Measurements from ENCODE around the gene WNT3A. TPM values are rescaled to one million over a fixed set of nuclear protein-coding genes. Genes with fewer than 3 reads are reported as not detected.
A peak's percentile ranks its signal among the peaks of the same experiment; 100 is the strongest.

WNT3A gene
- total RNA-seq, 1 experiment from 2014 or later = not detected

GRCh38 chr1:228037401-228038386 is 30.9 kb downstream of the WNT3A start:
- Histone ChIP-seq H3K4me1 (ENCODE audit: insufficient read depth, low read length, poor library complexity, severe bottlenecking) (peaks cover 4% of the 10 kb centered on the region), H3K27ac (ENCODE audit: low read depth, low read length, poor library complexity, severe bottlenecking) (no peak overlapping the region), H3K9me3 (ENCODE audit: low read depth, low read length, poor library complexity, severe bottlenecking) (no peaks in the 10 kb centered on the region), H3K27me3 (replicated peaks; ENCODE audit: insufficient read depth, low read depth, low read length, poor library complexity) (peaks cover 40% of the 10 kb centered on the region), H3K36me3 (ENCODE audit: insufficient read depth, low read length, poor library complexity, severe bottlenecking) (no peaks in the 10 kb centered on the region), H3K4me3 (ENCODE audit: low read depth, low read length, poor library complexity, severe bottlenecking) (peak overlapping the region; percentile 17)
- ChIA-PET POLR2A (ENCODE audit: low non-redundant PET) (no interaction called here), CTCF (no interaction called here)
- intact Hi-C loops (cut with micrococcal nuclease; ENCODE audit: unreplicated experiment) = no loop called here
- BruUV-seq (replicated peaks) = no TSS peak
- TF ChIP-seq EZH2 (IDR thresholded peaks at IDR 0.05; ENCODE audit: borderline replicate concordance, low read depth, low read length, poor library complexity, severe bottlenecking) (no peak), CTCF (conservative IDR thresholded peaks at IDR 0.05; ENCODE audit: low read depth, low read length) (no peak)
- peak; percentile 45 for DNase-seq (ENCODE audit: low spot score)

GRCh38 chr1:228038387-228039005 is 31.7 kb downstream of the WNT3A start:
- Histone ChIP-seq H3K36me3 (ENCODE audit: insufficient read depth, low read length, poor library complexity, severe bottlenecking) (no peaks in the 10 kb centered on the region), H3K27me3 (replicated peaks; ENCODE audit: insufficient read depth, low read depth, low read length, poor library complexity) (peaks cover 48% of the 10 kb centered on the region), H3K4me1 (ENCODE audit: insufficient read depth, low read length, poor library complexity, severe bottlenecking) (peaks cover 4% of the 10 kb centered on the region), H3K9me3 (ENCODE audit: low read depth, low read length, poor library complexity, severe bottlenecking) (no peaks in the 10 kb centered on the region), H3K4me3 (ENCODE audit: low read depth, low read length, poor library complexity, severe bottlenecking) (no peak overlapping the region), H3K27ac (ENCODE audit: low read depth, low read length, poor library complexity, severe bottlenecking) (no peak overlapping the region)
- no peak for TF ChIP-seq EZH2 (IDR thresholded peaks at IDR 0.05; ENCODE audit: borderline replicate concordance, low read depth, low read length, poor library complexity, severe bottlenecking)
- TF ChIP-seq CTCF (conservative IDR thresholded peaks at IDR 0.05; ENCODE audit: low read depth, low read length) = no peak
- BruUV-seq (replicated peaks) = no TSS peak
- DNase-seq (ENCODE audit: low spot score) = no peak
- intact Hi-C loops (cut with micrococcal nuclease; ENCODE audit: unreplicated experiment) = no loop called here
- ChIA-PET POLR2A (ENCODE audit: low non-redundant PET) (no interaction called here), CTCF (no interaction called here)

GRCh38 chr1:228039006-228039903 is 32.5 kb downstream of the WNT3A start:
- no peak for DNase-seq (ENCODE audit: low spot score)
- Histone ChIP-seq H3K4me1 (ENCODE audit: insufficient read depth, low read length, poor library complexity, severe bottlenecking) (peaks cover 4% of the 10 kb centered on the region), H3K27ac (ENCODE audit: low read depth, low read length, poor library complexity, severe bottlenecking) (no peak overlapping the region), H3K36me3 (ENCODE audit: insufficient read depth, low read length, poor library complexity, severe bottlenecking) (no peaks in the 10 kb centered on the region), H3K4me3 (ENCODE audit: low read depth, low read length, poor library complexity, severe bottlenecking) (no peak overlapping the region), H3K27me3 (replicated peaks; ENCODE audit: insufficient read depth, low read depth, low read length, poor library complexity) (peaks cover 56% of the 10 kb centered on the region), H3K9me3 (ENCODE audit: low read depth, low read length, poor library complexity, severe bottlenecking) (no peaks in the 10 kb centered on the region)
- TF ChIP-seq CTCF (conservative IDR thresholded peaks at IDR 0.05; ENCODE audit: low read depth, low read length) (no peak), EZH2 (IDR thresholded peaks at IDR 0.05; ENCODE audit: borderline replicate concordance, low read depth, low read length, poor library complexity, severe bottlenecking) (no peak)
- intact Hi-C loops (cut with micrococcal nuclease; ENCODE audit: unreplicated experiment) = no loop called here
- BruUV-seq (replicated peaks) = no TSS peak
- ChIA-PET CTCF (no interaction called here), POLR2A (ENCODE audit: low non-redundant PET) (no interaction called here)
